CD14-positive monocyte (primary cell): ENCODE measurements around the gene PRCD. TPM values are rescaled to one million over a fixed set of nuclear protein-coding genes. Genes with fewer than 3 reads are reported as not detected.
A peak's percentile ranks its signal among the peaks of the same experiment; 100 is the strongest.
"Not testable (repeated sequence)": the region's sequence is repeated elsewhere in the genome, so short reads cannot be mapped to it uniquely, and the experiment has no call there.

Source experiments
- DNase-seq, 3 donors: peaks; one replicate each; pipeline ENCODE4 v3.0.0-alpha.2; 2011 to 2022
- H2AFZ ChIP-seq: 2 replicates; pipeline ENCODE4 v1.6.0; 2012; ENCODE audit warnings: mild to moderate bottlenecking, low read depth, low read length, inconsistent platforms; ENCODE audit not compliant: insufficient read depth, poor library complexity, severe bottlenecking
- H3K27ac ChIP-seq, 2 donors: 1 replicate in 1 of 2; 2 replicates in 1 of 2; pipeline ENCODE4 v1.5.1; 2012 to 2013; ENCODE audit warnings: low read length in 2 of 2, control low read depth in 1 of 2, inconsistent platforms in 1 of 2, low read depth in 1 of 2, mild to moderate bottlenecking in 1 of 2
- H3K27me3 ChIP-seq, 2 donors: one replicate each; pipeline versions ENCODE4 v1.6.0 to v1.6.1; 2011 to 2013; ENCODE audit warnings: low read length in 2 of 2; ENCODE audit not compliant: control insufficient read depth in 2 of 2, insufficient read depth in 2 of 2
- H3K36me3 ChIP-seq, 2 donors: replicated peaks in 1 of 2; 1 replicate in 1 of 2; 2 replicates in 1 of 2; pipeline versions ENCODE4 v1.5.1 to v1.6.1; 2012 to 2013; ENCODE audit warnings: low read length in 2 of 2, control low read depth in 1 of 2, inconsistent platforms in 1 of 2, mild to moderate bottlenecking in 1 of 2; ENCODE audit not compliant: insufficient read depth in 2 of 2, control insufficient read depth in 1 of 2
- H3K4me1 ChIP-seq, 2 donors: 1 replicate in 1 of 2; 2 replicates in 1 of 2; pipeline versions ENCODE4 v1.5.1 to v1.6.1; 2012 to 2013; ENCODE audit warnings: low read length in 2 of 2, control low read depth in 1 of 2, inconsistent platforms in 1 of 2, mild to moderate bottlenecking in 1 of 2, moderate library complexity in 1 of 2; ENCODE audit not compliant: insufficient read depth in 2 of 2, control insufficient read depth in 1 of 2
- H3K4me2 ChIP-seq: replicated peaks from 2 replicates; pipeline ENCODE3; 2012; ENCODE audit warnings: low read length, moderate library complexity, mild to moderate bottlenecking; ENCODE audit not compliant: poor library complexity, severe bottlenecking; ENCODE audit errors: extremely low read depth
- H3K4me3 ChIP-seq, 3 experiments: fragments of 200-600 bp in 1 of 3; sonication (generic) in 1 of 3; replicated peaks in 1 of 3; 1 replicate in 2 of 3; 2 replicates in 1 of 3; pipeline ENCODE4 v1.5.1; 2011 to 2013; ENCODE audit warnings: low read length in 3 of 3, mild to moderate bottlenecking in 3 of 3, control low read depth in 2 of 3, low read depth in 2 of 3, inconsistent platforms in 1 of 3, moderate library complexity in 1 of 3
- H3K79me2 ChIP-seq: 2 replicates; pipeline ENCODE4 v1.6.0; 2012; ENCODE audit warnings: mild to moderate bottlenecking, control low read depth, inconsistent platforms, low read length, moderate library complexity; ENCODE audit not compliant: insufficient read depth
- H3K9ac ChIP-seq: 2 replicates; pipeline ENCODE4 v1.6.0; 2017; ENCODE audit warnings: low read length, mild to moderate bottlenecking; ENCODE audit not compliant: insufficient read depth, poor library complexity, severe bottlenecking
- H3K9me3 ChIP-seq, 2 donors: replicated peaks in 1 of 2; 1 replicate in 1 of 2; 2 replicates in 1 of 2; pipeline versions ENCODE4 v1.5.1 to v1.6.1; 2012 to 2013; ENCODE audit warnings: low read length in 2 of 2, control low read depth in 1 of 2; ENCODE audit not compliant: control insufficient read depth in 1 of 2, insufficient read depth in 1 of 2
- H4K20me1 ChIP-seq: 2 replicates; pipeline ENCODE4 v1.6.0; 2012; ENCODE audit warnings: mild to moderate bottlenecking, low read length, control low read depth, moderate library complexity; ENCODE audit not compliant: insufficient read depth
- H3K27ac Mint-ChIP-seq, 7 donors: one replicate each; pipeline ENCODE4 v1.8.0; 2020; ENCODE audit warnings: mild to moderate bottlenecking in 7 of 7, mixed read lengths in 7 of 7, moderate library complexity in 6 of 7, inconsistent platforms in 2 of 7
- H3K27me3 Mint-ChIP-seq, 3 donors: one replicate each; pipeline ENCODE4 v1.8.0; 2021 to 2022; ENCODE audit warnings: low read depth in 3 of 3, mild to moderate bottlenecking in 3 of 3, mixed read lengths in 3 of 3, moderate library complexity in 3 of 3, inconsistent platforms in 1 of 3
- H3K36me3 Mint-ChIP-seq, 2 donors: one replicate each; pipeline ENCODE4 v1.8.0; 2020; ENCODE audit warnings: mixed read lengths in 2 of 2, inconsistent platforms in 1 of 2, mild to moderate bottlenecking in 1 of 2
- H3K4me1 Mint-ChIP-seq: one replicate; pipeline ENCODE4 v1.8.0; 2020; ENCODE audit warnings: mild to moderate bottlenecking, mixed read lengths
- H3K4me3 Mint-ChIP-seq, 2 donors: one replicate each; pipeline ENCODE4 v1.8.0; 2020; ENCODE audit warnings: mild to moderate bottlenecking in 2 of 2, mixed read lengths in 2 of 2, moderate library complexity in 1 of 2
- H3K9me3 Mint-ChIP-seq, 7 donors: one replicate each; pipeline ENCODE4 v1.8.0; 2020 to 2022; ENCODE audit warnings: mixed read lengths in 7 of 7, mild to moderate bottlenecking in 6 of 7, moderate library complexity in 6 of 7, inconsistent platforms in 2 of 7
- WGBS: methylation state at CpG from one replicate; pipeline ENCODE4 v1.1.5; 2013; ENCODE audit warnings: missing lambda C conversion rate; ENCODE audit not compliant: insufficient coverage; 5-methylcytosine and 5-hydroxymethylcytosine counted together
- intact Hi-C, 2 donors: fragments of 100-400 bp; cut with micrococcal nuclease; formaldehyde crosslinking; loops; one replicate each; pipeline versions ENCODE4 v1.15.0 to v1.15.1; 2023
- polyA plus RNA-seq, 3 donors: library from polyadenylated mRNA; depleted of rRNA in 1 of 3; unstranded in 2 of 3; stranded (reverse) in 1 of 3; fragments of 300-500 nt in 2 of 3; fragments of >200 nt in 1 of 3; fragmentation: Illumina TruSeq in 2 of 3; gene quantifications; 1 replicate in 2 of 3; 2 replicates in 1 of 3; pipeline ENCODE4 v1.2.3, GENCODE V29; 2012 to 2021
- TF ChIP-seq, protein P1 (sequence below): fragments of 200-600 bp; IDR thresholded peaks from one replicate; pipeline ENCODE4 v1.8.0; 2022; ENCODE audit warnings: antibody characterized with exemption, mild to moderate bottlenecking

The PRCD gene
- polyA plus RNA-seq, 3 donors, result not detected

DNA sequence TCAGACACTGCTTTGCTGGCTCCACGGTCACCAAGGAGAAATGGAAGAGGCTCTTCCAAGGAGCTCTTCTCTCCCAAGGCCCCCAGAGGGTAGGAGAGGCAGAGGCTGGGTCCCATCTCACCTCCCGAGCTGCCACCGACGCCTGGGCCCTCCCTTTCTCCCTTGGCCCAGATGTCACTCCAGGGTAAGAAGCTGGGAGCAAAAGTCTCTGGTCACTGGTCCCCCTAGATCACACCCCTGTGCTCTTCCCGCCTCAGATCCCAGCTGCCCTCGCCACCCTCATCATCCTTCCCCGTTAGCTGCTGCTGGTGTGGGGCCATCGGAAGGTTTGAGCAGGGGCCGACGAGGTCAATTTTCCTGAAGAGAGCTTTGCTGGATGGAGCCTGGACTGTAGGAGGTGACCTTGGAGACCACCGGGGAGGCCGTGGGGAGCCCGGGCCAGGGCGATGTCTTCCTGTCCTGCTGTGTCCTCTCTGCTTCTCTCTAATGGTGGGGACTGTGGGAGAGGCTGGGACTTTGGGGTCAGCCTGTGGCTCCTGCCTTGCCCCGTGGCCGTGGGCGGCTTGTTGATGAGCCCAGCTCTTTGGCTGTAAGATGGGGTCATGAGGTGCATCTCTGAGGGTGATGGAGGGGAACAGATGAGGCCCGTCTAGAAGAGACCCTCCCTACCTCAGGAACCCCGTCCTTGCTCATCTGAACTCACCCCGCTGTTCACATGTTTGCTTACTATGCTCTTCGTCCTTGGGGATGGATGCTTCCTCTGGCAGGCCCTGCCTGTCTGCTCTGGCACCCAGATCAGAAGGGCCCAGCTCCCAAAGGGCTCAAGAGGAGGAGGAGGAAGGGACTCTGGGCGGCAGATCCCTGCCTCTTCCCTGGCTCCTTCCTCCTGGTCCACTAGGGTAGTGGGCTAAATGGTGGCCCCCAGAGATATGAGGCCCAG lies 27.2 kb upstream of the PRCD start:
- Histone ChIP-seq H3K4me3 (peak overlapping the region in 1 of 3 experiments; percentile 18), H4K20me1 (no peaks in the 10 kb centered on the region), H3K9me3 (no peaks in the 10 kb centered on the region), H3K36me3 (no peaks in the 10 kb centered on the region), H2AFZ (no peak overlapping the region), H3K4me2 (peak overlapping the region; percentile 14), H3K9ac (no peak overlapping the region), H3K27ac (peak overlapping the region; percentile 61 to 67), H3K27me3 (no peaks in the 10 kb centered on the region), H3K79me2 (no peaks in the 10 kb centered on the region), H3K4me1 (peaks cover 41 to 47% of the 10 kb centered on the region in 2 donors)
- Mint-ChIP-seq H3K4me1 (peaks cover 55% of the 10 kb centered on the region), H3K9me3 (peaks cover 0 to 8% (median 0%) of the 10 kb centered on the region in 7 donors), H3K36me3 (peaks cover 0 to 1% of the 10 kb centered on the region in 2 donors), H3K4me3 (no peak overlapping the region), H3K27me3 (peaks cover 4 to 14% (median 7%) of the 10 kb centered on the region in 3 donors), H3K27ac (peak overlapping the region in 6 of 7 donors; percentile 68 to 89 (median 71))
- intact Hi-C loops, result no loop called here
- 93% methylated on average over 11 of the region's 22 CpGs for WGBS
- TF ChIP-seq, protein P1, sequence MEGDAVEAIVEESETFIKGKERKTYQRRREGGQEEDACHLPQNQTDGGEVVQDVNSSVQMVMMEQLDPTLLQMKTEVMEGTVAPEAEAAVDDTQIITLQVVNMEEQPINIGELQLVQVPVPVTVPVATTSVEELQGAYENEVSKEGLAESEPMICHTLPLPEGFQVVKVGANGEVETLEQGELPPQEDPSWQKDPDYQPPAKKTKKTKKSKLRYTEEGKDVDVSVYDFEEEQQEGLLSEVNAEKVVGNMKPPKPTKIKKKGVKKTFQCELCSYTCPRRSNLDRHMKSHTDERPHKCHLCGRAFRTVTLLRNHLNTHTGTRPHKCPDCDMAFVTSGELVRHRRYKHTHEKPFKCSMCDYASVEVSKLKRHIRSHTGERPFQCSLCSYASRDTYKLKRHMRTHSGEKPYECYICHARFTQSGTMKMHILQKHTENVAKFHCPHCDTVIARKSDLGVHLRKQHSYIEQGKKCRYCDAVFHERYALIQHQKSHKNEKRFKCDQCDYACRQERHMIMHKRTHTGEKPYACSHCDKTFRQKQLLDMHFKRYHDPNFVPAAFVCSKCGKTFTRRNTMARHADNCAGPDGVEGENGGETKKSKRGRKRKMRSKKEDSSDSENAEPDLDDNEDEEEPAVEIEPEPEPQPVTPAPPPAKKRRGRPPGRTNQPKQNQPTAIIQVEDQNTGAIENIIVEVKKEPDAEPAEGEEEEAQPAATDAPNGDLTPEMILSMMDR, result no peak
- no peak for DNase-seq

DNA sequence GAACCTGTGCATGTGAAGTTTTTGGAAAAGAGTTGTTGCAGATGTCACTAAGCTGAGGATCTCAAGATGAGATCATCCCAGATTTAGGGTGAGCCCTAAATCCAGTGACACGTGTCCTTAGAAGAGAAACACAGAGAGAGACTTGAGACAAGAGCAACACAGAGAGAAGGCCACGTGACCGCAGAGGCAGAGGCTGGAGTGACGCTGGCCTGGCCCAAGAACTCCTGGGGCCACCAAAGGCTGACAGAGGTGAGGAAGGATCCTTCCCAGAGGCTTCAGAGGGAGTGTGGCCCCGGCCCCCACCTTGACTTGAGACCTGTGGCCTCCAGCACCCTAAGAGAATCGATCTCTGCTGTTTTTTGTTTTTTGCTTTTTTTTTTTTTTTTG lies 26.5 kb upstream of the PRCD start:
- no peaks in the 10 kb centered on the region for H3K79me2 ChIP-seq
- no peaks in the 10 kb centered on the region for H4K20me1 ChIP-seq
- H3K4me3 ChIP-seq, result no peak overlapping the region
- H3K4me2 ChIP-seq, result no peak overlapping the region
- H3K9me3 ChIP-seq, result no peaks in the 10 kb centered on the region
- DNase-seq, result no peak
- H3K27ac Mint-ChIP-seq, result peak overlapping the region in 4 of 7 donors; percentile 32 to 72 (median 70)
- H3K4me3 Mint-ChIP-seq, result no peak overlapping the region
- H3K27me3 Mint-ChIP-seq, result peaks cover 3 to 13% (median 3%) of the 10 kb centered on the region in 3 donors
- peaks cover 55% of the 10 kb centered on the region for H3K4me1 Mint-ChIP-seq
- H3K27ac ChIP-seq, result no peak overlapping the region
- no peaks in the 10 kb centered on the region for H3K36me3 ChIP-seq
- H3K9me3 Mint-ChIP-seq, result peaks cover 0 to 8% (median 0%) of the 10 kb centered on the region in 7 donors
- intact Hi-C loops, result no loop called here
- TF ChIP-seq, protein P1, result no peak
- 67% methylated on average over 4 of the region's 6 CpGs for WGBS
- peaks cover 0 to 1% of the 10 kb centered on the region in 2 donors for H3K36me3 Mint-ChIP-seq
- H3K9ac ChIP-seq, result no peak overlapping the region
- no peak overlapping the region for H2AFZ ChIP-seq
- no peaks in the 10 kb centered on the region for H3K27me3 ChIP-seq
- H3K4me1 ChIP-seq, result peaks cover 41 to 47% of the 10 kb centered on the region in 2 donors

DNA sequence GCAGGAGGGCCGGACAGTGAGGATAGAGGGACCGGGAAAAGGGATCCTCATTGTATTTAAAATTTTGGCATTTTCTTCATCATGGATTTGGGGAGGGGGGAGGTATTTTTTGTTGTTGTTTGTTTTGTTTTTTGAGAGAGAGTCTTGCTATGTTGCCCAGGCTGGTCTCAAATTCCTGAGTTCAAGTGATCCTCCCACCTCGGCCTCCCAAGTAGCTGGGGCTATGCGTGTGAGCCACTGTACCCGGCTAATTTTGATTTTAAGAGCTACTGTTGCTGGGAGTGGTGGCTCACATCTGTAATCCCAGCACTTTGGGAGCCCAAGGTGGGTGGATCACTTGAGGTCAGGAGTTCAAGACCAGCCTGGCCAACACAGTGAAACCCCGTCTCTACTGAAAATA lies 25.5 kb upstream of the PRCD start:
- peaks cover 41 to 47% of the 10 kb centered on the region in 2 donors for H3K4me1 ChIP-seq
- H3K9me3 Mint-ChIP-seq, H3K79me2 ChIP-seq, H3K9me3 ChIP-seq, H3K9ac ChIP-seq, H4K20me1 ChIP-seq, H3K4me3 ChIP-seq, H3K4me2 ChIP-seq, H3K27ac ChIP-seq, intact Hi-C loops, H3K27me3 Mint-ChIP-seq, H3K36me3 Mint-ChIP-seq, H3K36me3 ChIP-seq, H3K27me3 ChIP-seq, DNase-seq, H2AFZ ChIP-seq: not testable (repeated sequence)
- peak overlapping the region in 6 of 7 donors; percentile 3 to 99 (median 62) for H3K27ac Mint-ChIP-seq
- H3K4me3 Mint-ChIP-seq, result peak overlapping the region in 1 of 2 donors; percentile 67
- H3K4me1 Mint-ChIP-seq, result peaks cover 55% of the 10 kb centered on the region
- WGBS, result 100% methylated on average over 3 of the region's 6 CpGs
